ENCODE results near the gene RNF180. TPM values are rescaled to one million over a fixed set of nuclear protein-coding genes. Genes with fewer than 3 reads are reported as not detected.

Gene RNF180
- total RNA-seq, 4 donors from 2014 or later, result 18.8 to 45.4 (median 30.9) TPM

GRCh38 chr5:64330728-64331231 is 165.1 kb downstream of the RNF180 start:
- no peak for DNase-seq
- Histone ChIP-seq H3K27ac (no peak overlapping the region), H3K4me1 (no peaks in the 10 kb centered on the region), H3K9me3 (peaks cover 0 to 6% of the 10 kb centered on the region in 2 donors), H3K36me3 (no peaks in the 10 kb centered on the region), H3K4me3 (no peak overlapping the region), H3K27me3 (no peaks in the 10 kb centered on the region)
- TF ChIP-seq POLR2A (IDR thresholded peaks at IDR 0.05), result no peak
- TF ChIP-seq, protein P1, sequence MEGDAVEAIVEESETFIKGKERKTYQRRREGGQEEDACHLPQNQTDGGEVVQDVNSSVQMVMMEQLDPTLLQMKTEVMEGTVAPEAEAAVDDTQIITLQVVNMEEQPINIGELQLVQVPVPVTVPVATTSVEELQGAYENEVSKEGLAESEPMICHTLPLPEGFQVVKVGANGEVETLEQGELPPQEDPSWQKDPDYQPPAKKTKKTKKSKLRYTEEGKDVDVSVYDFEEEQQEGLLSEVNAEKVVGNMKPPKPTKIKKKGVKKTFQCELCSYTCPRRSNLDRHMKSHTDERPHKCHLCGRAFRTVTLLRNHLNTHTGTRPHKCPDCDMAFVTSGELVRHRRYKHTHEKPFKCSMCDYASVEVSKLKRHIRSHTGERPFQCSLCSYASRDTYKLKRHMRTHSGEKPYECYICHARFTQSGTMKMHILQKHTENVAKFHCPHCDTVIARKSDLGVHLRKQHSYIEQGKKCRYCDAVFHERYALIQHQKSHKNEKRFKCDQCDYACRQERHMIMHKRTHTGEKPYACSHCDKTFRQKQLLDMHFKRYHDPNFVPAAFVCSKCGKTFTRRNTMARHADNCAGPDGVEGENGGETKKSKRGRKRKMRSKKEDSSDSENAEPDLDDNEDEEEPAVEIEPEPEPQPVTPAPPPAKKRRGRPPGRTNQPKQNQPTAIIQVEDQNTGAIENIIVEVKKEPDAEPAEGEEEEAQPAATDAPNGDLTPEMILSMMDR (IDR thresholded peaks at IDR 0.05), result no peak
- intact Hi-C loops (cut with DNase I; ENCODE audit: low total_unique reads), result no loop called here

GRCh38 chr5:64331597-64332277 is 166.1 kb downstream of the RNF180 start:
- no peaks in the 10 kb centered on the region for H3K27me3 ChIP-seq
- no peak overlapping the region for H3K27ac ChIP-seq
- H3K36me3 ChIP-seq, result no peaks in the 10 kb centered on the region
- no peak overlapping the region for H3K4me3 ChIP-seq
- no peaks in the 10 kb centered on the region for H3K4me1 ChIP-seq
- intact Hi-C loops (cut with DNase I; ENCODE audit: low total_unique reads), result no loop called here
- no peak for DNase-seq
- H3K9me3 ChIP-seq, result no peaks in the 10 kb centered on the region
- no peak for TF ChIP-seq POLR2A (IDR thresholded peaks at IDR 0.05)
- TF ChIP-seq, protein P1 (IDR thresholded peaks at IDR 0.05), result no peak

DNA sequence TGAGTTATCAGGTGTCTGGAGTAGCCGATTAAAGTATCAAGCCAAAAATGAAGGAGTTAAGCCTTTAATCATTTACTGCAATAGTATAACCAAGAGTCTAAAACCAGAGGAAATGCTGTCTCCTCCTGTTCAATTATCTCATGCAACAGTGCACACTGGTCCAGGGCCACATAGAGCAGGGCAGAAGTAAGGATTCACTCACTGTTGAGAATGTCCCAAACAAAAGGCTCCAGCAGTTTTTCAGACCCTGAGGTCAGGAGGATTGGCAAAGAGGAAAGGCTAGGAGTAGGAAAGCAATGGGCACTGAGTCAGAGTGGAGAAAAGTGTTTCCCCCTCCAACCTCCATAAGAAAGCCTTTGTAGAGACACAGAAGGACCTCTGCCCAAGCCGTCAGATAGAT is 168.2 kb downstream of the RNF180 start:
- intact Hi-C loops (cut with DNase I; ENCODE audit: low total_unique reads), result no loop called here
- Histone ChIP-seq H3K4me1 (no peaks in the 10 kb centered on the region), H3K27ac (no peak overlapping the region), H3K36me3 (no peaks in the 10 kb centered on the region), H3K27me3 (no peaks in the 10 kb centered on the region), H3K9me3 (no peaks in the 10 kb centered on the region), H3K4me3 (no peak overlapping the region)
- DNase-seq, result no peak
- no peak for TF ChIP-seq POLR2A (IDR thresholded peaks at IDR 0.05)
- TF ChIP-seq, protein P1 (IDR thresholded peaks at IDR 0.05), result no peak

- H3K4me3 ChIP-seq, result no peak overlapping the region
- no peak for DNase-seq
- H3K27ac ChIP-seq, result no peak overlapping the region
- peaks cover 0 to 14% of the 10 kb centered on the region in 2 donors for H3K9me3 ChIP-seq
- no peaks in the 10 kb centered on the region for H3K36me3 ChIP-seq
- TF ChIP-seq, protein P1 (IDR thresholded peaks at IDR 0.05), result no peak
- no peak for TF ChIP-seq POLR2A (IDR thresholded peaks at IDR 0.05)
- no peaks in the 10 kb centered on the region for H3K27me3 ChIP-seq
- intact Hi-C loops (cut with DNase I; ENCODE audit: low total_unique reads), result no loop called here
- H3K4me1 ChIP-seq, result no peaks in the 10 kb centered on the region
Measured at GRCh38 chr5:64339769-64340168, 174.1 kb downstream of the RNF180 start.

DNA sequence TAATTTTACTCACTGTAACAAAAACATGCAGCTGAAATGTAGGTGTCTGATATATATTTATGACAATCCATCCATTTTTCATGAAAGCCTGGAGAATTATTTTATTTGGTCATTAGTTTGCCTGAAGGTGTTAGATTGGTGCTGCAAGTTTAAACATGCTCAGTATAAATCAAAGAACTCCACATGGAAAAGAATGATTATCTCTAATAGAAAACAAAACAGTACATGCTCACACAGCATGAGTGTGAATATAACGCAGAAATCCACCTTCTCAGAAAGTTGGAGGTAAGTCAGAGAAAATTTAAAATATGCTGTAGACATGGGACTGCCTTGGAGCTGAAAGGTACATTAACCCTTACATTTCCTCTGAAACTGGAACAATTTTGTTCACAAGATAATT is 174.7 kb downstream of the RNF180 start:
- no peaks in the 10 kb centered on the region for H3K27me3 ChIP-seq
- H3K4me3 ChIP-seq, result no peak overlapping the region
- intact Hi-C loops (cut with DNase I; ENCODE audit: low total_unique reads), result no loop called here
- DNase-seq, result no peak
- no peak for TF ChIP-seq POLR2A (IDR thresholded peaks at IDR 0.05)
- TF ChIP-seq, protein P1 (IDR thresholded peaks at IDR 0.05), result no peak
- H3K4me1 ChIP-seq, result no peaks in the 10 kb centered on the region
- peaks cover 0 to 14% of the 10 kb centered on the region in 2 donors for H3K9me3 ChIP-seq
- H3K36me3 ChIP-seq, result no peaks in the 10 kb centered on the region
- H3K27ac ChIP-seq, result no peak overlapping the region
